Measurements from ENCODE around the gene RCHY1. TPM values are rescaled to one million over a fixed set of nuclear protein-coding genes. Genes with fewer than 3 reads are reported as not detected.
A peak's percentile ranks its signal among the peaks of the same experiment; 100 is the strongest.
"Not testable (repeated sequence)": the region's sequence is repeated elsewhere in the genome, so short reads cannot be mapped to it uniquely, and the experiment has no call there.

The RCHY1 gene
- 43.4 TPM for total RNA-seq
- long read RNA-seq, full-length matches to known transcripts = 75 of 85 reads
- long read RNA-seq, partial matches to known transcripts = 3 of 85 reads
- long read RNA-seq, other reads (novel, unspliced or antisense) = 7 of 85 reads

DNA sequence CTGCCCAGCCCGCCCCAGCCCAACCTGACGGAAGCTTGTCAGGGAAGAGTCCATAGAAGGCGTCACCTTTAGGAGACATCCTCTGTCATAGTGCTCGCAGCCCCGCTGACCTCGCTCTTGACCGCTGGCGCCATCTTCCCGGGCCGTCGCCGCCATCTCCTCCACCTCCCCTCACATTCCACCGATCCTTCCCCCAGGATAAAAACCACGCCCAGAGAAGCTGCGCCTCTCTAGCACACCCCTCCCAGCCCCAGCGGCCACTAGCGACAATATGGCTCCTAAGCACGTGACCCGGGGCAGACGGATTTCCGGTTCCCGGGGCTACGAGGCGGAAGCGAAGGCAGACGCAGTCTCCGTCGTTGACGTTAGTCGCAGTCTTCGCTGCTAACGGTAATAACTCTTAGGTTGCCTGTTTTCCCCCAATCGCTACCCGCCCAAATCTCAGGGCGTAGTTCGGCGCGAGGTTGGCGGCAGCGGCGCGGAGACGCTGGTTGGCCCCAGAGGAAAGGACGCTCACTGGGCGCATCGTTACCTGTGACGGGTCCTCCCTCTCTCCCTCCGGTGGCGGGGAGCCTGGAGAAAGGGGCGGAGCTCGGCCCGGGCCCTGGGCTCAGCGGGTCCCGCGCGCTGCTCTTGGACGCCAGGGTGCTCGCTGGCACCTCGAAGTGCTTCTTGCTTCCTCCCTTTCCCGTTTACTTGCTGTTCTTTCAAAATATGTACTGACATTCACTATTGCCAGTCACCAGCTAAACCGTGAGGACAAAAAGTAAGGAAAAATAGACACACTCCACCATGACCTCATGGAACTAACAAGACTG, at the start of gene RCHY1, which contains the start of gene THAP6:
RCHY1 (minus strand) TSS at position 273 of the 818 bp plus-strand sequence; CDS start at position 156, 117 bp downstream.
THAP6 (plus strand) TSS at position 343 of the 818 bp plus-strand sequence. CDS start 980 bp downstream, outside the sequence.
- DNase-seq (ENCODE audit: low spot score) = peak; percentile 99
- intact Hi-C loops (cut with DNase I) = loop anchor here (10.0 kb wide), 2 partner anchors 210 to 580 kb away; partner anchors contain the start of genes PARM1 and USO1

DNA sequence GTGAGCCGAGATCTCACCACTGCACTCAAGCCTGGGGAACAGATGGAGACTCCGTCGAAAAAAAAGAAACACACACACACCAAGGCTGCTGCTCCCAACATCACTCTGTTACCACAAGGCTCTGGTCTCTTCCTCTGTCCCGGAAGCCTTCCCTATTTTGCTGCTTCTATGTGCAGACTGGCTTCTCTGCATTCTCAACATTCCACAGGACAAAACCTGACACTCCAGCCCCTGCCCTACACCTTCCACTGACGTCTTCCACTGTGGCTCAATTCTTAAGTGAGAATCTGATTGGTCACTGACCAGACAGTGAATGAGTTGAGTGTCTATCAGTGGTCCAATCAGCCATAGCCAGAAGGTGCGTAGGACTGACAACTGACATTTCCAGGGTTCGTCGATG, 47.6 kb upstream of the RCHY1 start:
- DNase-seq (ENCODE audit: low spot score) = no peak
- intact Hi-C loops (cut with DNase I) = no loop called here

DNA sequence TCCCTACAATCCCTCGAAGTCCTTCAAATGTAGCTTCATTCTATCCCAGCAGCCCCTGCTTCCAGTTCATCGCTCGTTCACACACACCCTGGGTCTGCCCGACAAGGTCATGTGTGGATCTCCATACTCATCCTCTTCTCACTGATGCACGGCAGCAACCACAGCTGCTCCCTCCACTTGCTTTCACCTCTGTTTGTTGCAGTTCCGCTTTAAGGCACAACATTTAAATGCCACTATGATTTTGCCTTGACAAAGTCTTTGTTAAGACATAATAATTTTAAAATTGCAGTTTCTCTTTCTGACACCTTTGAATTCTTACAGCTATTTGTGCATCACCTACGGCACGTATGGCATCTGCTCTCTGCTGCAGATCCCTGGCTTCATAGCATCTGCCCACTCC, 43.5 kb upstream of the RCHY1 start:
- intact Hi-C loops (cut with DNase I) = no loop called here

DNA sequence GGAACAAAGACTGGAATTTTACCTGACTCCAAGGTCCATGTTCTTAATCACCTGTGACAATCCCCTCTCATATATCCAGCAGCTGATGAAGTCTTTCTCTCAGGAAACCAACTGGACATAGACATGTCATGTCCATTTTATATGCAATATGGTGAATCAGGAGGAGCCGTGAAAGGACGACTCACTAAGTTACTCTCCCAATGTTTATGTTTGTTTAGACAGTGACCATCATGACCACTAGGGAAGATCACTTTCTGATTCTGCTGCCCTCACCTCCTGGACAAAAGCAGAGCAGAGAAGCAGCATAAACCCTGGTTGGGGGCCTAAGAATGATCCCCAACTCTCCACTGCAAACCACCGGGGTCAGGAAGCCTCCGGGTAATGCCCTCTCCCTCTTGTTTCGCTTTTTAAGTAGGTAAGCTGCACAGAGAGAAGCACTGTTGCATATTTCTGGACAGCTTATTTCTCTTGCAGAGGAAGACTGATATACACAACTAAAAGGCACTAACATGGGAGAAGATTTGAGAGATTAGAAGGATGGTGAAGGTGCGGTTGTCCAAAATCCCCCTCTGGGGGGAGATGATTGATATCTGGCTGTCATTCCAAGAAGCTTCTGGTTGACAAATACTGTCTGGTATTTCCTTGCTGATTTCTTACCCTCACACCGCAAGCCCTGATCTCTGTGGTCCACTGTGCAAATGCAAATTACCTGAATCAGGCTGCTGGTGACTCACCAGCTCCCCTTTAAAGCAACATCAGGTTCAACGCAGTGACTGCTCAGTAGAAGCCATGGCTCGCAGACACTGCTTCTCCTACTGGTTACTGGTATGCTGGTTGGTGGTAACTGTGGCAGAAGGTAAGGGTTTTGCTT, 41.3 kb upstream of the RCHY1 start, which contains the start of gene ODAPH:
ODAPH (plus strand) TSS at position 773 of the 871 bp plus-strand sequence; CDS start at position 790, 17 bp downstream.
- intact Hi-C loops (cut with DNase I) = no loop called here

More for the DNA sequence above, 43.5 kb upstream of the RCHY1 start:
- no peak for DNase-seq (ENCODE audit: low spot score)

DNA sequence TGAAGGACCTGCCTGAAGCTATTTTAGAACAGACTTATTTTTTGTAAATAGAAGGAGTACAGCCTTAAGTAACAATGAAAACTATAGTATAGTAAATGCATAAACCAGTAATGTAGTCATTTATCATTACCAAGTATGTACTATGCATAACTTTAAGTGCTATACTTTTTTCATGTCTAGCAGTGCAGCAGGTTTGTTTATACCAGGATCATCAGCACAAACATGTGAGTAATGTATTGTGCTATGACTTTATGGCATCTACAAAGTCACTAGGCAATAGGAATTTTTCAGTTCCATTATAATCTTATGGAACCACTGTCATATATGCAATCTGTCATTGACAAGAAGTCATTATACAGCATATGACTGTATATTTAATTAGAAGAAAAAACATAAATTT, 38.2 kb upstream of the RCHY1 start:
- intact Hi-C loops (cut with DNase I) = no loop called here
- no peak for DNase-seq (ENCODE audit: low spot score)

More for the DNA sequence above, 41.3 kb upstream of the RCHY1 start, which contains the start of gene ODAPH:
- no peak for DNase-seq (ENCODE audit: low spot score)

DNA sequence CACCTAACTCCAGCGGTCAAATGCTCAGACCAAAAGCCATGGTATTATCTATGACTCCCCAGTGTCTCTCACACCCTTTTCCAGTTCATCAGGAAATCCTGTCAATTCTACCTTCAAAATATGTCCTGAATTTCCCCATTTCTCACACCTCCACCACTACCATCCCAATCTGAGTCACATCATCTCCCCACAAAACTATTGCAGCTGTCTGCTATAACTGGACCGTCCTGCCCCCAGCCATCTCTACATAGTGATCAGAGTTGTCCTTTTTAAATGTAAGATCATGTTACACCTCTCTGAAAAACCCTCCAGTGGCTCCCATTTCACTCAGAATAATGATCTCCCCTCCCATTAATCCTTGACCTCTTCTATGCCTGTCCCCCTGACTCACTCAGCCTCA, 34.8 kb upstream of the RCHY1 start:
- intact Hi-C loops (cut with DNase I) = no loop called here
- DNase-seq (ENCODE audit: low spot score) = no peak

DNA sequence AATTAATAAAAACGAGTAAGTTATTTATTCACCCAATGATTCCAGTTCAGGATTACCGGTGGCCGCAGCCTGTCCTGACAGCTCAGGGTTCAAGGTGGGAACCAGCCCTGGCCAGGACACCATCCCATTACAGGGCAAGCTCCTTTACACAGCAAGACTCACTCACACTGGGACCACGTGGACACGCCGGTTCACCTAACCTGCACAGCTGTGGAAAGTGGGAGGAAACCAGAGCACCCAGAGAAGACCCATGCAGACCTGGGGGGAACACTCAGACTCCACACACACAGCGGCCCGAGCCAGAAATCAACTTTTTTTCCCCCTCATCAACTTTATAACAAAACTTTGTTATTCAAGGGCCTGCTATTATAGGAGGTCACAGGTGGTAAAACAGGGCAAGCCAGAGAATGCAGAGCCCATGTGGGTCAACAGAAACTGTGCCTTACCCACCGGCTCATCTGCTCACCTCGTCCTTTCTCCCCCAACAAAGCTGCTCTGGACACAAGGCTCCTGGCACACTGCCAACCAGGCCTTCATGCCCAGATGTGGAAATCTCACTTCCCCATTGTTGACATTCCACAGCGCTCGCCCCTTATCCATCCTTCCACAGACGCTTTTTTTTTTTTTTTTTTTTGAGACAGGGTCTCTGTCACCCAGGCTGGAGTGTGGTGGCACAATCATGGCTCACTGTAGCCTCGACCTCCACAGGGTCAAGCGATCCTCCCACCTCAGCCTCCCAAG, 33.6 kb upstream of the RCHY1 start:
- intact Hi-C loops (cut with DNase I) = no loop called here

DNA sequence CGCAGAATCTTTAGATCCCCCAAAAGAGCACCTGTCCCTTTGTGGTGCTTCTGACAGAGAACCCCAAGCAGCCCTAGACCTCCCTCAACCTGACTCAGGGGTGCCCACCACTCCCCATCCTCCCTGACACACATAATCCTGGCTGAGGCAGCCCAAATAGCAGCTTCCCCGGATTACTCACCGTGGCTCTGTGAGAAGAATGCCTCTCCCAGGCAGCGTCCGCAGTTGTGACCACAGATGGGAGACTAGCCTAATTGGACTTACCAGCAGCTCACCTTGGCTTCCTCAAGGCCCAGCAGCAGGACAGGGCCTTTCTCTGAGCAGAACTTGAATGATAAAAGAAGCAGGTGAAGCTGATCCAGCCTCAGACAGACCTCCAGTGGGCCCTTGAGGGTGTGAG, 31.3 kb upstream of the RCHY1 start:
- intact Hi-C loops (cut with DNase I) = no loop called here
- DNase-seq (ENCODE audit: low spot score) = no peak

More for the DNA sequence above, 33.6 kb upstream of the RCHY1 start:
- DNase-seq (ENCODE audit: low spot score) = no peak

DNA sequence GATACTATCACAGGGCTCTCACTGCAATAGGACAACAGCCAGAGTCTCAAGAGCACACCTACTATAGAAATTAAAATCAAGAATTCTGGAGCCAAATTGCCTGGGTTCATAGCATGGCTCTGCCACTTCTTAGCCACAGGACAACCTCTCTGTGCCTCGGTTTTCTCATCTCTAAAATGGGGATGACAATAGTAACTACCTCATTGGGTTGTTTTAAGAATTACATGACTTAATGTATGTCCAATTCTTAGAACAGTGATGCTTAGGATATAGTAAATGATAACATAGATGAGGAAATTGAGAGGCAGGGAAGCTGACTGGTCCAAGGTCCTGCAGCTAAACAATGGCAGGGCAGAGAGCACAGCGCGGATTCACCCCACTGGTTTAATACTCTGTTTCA, 30.7 kb upstream of the RCHY1 start:
- DNase-seq (ENCODE audit: low spot score) = no peak
- intact Hi-C loops (cut with DNase I) = no loop called here

DNA sequence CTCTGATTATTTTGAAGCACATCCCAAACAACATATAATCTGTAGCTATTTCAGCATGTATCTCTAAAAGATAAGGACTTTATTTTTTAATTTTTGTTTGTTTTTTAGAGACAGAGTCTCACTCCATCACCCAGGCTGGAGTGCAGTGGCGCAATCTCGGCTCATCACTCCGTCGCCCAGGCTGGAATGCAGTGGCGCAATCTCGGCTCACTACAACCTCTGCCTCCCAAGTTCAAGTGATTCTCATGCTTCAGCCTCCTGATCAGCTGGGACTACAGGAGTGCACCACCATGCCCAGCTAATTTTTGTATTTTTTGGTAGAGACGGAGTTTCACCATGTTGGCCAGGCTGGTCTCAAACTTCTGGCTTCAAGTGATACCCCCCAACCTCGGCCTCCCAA, 30.0 kb upstream of the RCHY1 start:
- intact Hi-C loops (cut with DNase I); DNase-seq (ENCODE audit: low spot score): not testable (repeated sequence)

DNA sequence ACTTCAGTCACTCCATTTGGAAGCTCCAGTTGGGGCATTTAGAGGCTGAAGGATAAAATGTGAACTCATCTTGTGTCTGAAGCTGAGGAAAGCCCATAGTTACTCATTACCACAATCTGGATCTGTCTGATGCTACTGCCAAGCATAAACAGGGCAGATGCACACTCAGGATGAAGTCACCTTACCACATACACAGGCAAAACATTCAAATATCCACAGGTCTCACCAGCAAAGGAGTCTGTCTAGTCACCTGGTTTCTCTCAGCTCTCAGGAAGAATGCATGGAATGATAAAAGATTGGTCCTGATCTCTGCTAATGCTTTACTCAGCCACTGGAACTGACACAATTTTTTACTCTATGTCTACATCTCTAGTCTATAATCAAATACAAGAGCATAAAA, 28.6 kb upstream of the RCHY1 start:
- intact Hi-C loops (cut with DNase I) = no loop called here
- no peak for DNase-seq (ENCODE audit: low spot score)

DNA sequence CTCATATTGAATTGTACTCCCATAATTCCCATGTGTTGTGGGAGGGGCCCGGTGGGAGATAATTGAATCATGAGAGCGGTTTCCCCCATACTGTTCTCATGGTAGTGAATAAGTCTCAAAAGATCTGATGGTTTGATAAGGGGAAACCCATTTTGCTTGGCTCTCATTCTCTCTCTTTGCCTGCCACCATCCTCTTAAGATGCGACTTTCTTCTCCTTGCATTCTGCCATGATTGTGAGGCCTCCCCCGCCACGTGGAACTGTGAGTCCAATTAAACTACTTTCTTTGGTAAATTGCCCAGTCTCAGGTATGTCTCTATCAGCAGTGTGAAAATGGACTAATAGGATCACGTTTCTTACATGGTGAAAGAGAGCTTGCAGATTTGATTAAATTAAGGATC, 23.1 kb upstream of the RCHY1 start:
- DNase-seq (ENCODE audit: low spot score); intact Hi-C loops (cut with DNase I): not testable (repeated sequence)

DNA sequence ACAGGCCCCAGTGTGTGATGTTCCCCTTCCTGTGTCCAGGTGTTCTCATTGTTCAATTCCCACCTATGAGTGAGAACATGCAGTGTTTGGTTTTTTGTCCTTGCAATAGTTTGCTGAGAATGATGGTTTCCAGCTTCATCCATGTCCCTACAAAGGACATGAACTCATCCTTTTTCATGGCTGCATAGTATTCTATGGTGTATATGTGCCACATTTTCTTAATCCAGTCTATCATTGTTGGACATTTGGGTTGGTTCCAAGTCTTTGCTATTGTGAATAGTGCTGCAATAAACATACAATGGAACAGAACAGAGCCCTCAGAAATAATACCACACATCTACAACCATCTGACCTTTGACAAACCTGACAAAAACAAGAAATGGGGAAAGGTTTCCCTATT, 19.7 kb upstream of the RCHY1 start:
- intact Hi-C loops (cut with DNase I); DNase-seq (ENCODE audit: low spot score): not testable (repeated sequence)

DNA sequence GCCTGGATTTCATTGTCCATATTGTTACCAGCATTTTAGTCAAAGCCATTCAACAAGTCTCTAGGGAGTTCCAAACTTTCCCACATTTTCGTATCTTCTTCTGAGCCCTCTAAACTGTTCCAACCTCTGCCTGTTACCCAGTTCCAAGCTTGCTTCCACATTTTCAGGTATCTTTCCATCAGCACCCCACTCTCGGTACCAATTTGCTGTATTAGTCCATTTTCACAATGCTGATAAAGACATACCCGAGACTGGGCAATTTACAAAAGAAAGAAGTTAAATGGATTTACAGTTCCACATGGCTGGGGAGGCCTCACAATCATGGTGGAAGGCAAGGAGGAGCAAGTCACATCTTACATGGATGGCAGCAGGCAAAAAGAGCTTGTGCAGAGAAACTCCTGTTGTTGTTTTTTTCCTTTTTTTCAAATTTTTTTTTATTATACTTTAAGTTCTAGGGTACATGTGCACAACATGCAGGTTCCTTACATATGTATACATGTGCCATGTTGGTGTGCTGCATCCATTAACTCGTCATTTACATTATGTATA, 19.2 kb upstream of the RCHY1 start:
- intact Hi-C loops (cut with DNase I); DNase-seq (ENCODE audit: low spot score): not testable (repeated sequence)

DNA sequence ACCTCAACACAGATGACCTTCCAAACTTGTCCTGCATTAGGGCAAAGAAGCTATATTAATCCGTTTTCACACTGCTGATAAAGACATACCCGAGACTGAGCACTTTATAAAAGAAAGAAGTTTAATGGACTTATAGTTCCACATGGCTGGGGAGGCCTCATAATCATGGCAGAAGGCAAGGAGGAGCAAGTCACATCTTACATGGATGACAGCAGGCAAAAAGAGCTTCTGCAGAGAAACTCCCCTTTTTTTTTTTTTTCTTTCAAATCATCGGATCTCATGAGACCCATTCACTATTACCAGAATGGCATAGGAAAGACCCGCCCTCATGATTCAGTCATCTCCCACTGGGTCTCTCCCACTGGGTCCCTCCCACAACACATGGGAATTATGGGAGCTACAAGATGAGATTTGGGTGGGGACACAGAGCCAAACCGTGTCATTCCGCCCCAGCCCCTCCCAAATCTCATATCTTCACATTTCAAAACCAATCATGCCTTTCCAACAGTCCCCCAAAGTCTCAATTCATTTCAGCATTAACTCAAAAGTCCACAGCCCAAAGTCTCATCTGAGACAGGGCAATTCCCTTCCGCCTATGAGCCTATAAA, 17.4 kb upstream of the RCHY1 start:
- DNase-seq (ENCODE audit: low spot score); intact Hi-C loops (cut with DNase I): not testable (repeated sequence)

DNA sequence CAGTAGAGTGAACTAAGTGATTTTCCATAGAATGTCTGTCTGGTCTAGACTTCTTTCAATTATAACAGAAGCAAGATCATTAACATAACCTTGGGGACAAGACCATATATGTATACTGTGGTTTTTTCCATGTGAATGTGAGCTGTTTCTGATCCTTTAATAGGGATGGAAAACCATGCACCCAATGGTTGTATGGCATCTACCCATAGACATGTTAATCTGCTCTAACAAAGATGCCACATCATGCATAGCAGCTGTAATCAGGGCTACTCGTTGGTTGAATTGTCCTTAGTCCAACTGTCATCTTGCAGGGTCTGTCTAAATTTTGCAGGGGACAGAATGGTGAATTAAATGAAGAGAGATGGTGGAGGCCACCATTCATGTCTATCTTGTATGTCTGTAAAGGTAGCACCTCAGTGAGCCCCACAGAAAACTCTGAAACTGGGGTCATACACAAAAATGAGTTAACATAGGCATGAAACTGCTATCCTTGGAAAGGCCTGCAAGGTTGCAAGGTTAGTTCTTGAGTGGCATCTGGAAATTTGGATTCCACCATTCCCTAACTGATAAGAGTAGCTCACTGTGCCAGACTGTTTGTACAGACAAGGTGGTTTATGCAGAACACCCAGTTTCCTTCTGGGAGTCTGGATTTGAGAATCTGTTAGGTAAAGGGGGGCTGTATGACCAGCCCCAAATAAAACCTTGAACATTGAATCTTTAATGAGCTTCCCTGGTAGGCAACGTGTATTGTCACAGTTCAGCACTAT, 16.5 kb upstream of the RCHY1 start:
- intact Hi-C loops (cut with DNase I) = no loop called here
- DNase-seq (ENCODE audit: low spot score) = no peak

DNA sequence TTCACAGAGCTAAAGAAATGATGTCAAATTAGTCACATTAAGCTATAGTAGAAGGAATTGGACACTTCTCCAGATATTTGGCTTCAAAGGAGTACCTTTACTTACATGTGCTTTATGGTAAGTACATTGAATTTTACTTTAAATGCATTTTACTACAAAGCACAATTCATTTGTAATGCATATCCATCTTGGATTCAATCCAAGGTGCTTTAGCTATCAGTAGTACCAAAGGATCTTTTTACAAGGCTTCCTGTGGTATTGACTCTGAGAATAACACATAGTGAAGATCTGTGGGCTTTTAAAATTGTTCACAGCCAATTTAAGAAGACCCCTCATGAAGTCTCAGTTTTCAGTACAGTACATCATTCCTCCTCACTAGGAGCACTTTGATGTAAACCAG, 13.3 kb upstream of the RCHY1 start:
- DNase-seq (ENCODE audit: low spot score) = no peak
- intact Hi-C loops (cut with DNase I) = no loop called here

DNA sequence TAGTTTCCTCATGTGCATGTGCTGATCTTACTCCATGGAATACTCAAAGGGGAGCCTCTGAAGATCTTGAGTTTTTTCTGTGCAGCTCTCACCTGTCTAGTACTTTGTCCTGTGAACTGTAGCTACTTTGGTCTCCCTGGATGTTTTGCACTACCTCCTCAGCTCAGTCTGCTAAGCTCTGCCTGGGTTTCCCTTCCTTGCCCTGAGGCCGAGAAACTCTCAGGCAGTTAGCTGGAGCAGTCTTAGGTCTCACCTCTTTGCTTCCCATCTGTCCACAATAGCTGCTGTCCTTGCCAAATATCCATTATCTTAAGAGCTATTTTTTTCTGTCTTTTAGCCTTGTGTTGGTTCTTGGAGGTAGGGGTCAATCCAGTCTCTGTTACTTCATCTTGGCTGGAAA, 11.7 kb upstream of the RCHY1 start:
- intact Hi-C loops (cut with DNase I) = no loop called here
- DNase-seq (ENCODE audit: low spot score) = no peak

All from cardiac septum (tissue), 1 donor.